ENCODE data around the gene TPMT. TPM values are rescaled to one million over a fixed set of nuclear protein-coding genes. Genes with fewer than 3 reads are reported as not detected.

TPMT gene
- total RNA-seq, 1 experiment from 2014 or later, result 11.0 TPM

GRCh38 chr6:18078866-18079265, 76.0 kb downstream of the TPMT start:
- Mint-ChIP-seq H3K27ac (ENCODE audit: unreplicated experiment) (no peak overlapping the region), H3K4me3 (ENCODE audit: unreplicated experiment) (no peak overlapping the region), H3K36me3 (ENCODE audit: insufficient read depth, unreplicated experiment) (no peaks in the 10 kb centered on the region), H3K9me3 (ENCODE audit: unreplicated experiment) (peaks cover 25% of the 10 kb centered on the region), H3K4me1 (ENCODE audit: low read depth, unreplicated experiment) (peaks cover 7% of the 10 kb centered on the region), H3K27me3 (ENCODE audit: insufficient read depth, unreplicated experiment) (no peaks in the 10 kb centered on the region)
- DNase-seq, result no peak
- no peak for TF ChIP-seq CTCF (IDR thresholded peaks at IDR 0.05; ENCODE audit: insufficient read depth in 1 of 2, low read depth in 1 of 2, low read length in 1 of 2, severe bottlenecking in 1 of 2, unreplicated experiment in 1 of 2)
- no peaks in the 10 kb centered on the region for H3K9me3 ChIP-seq
- ChIA-PET CTCF (no interaction called here), POLR2A (no interaction called here)
- no TSS peak for BruUV-seq (replicated peaks)
- intact Hi-C loops (cut with micrococcal nuclease; ENCODE audit: unreplicated experiment), result no loop called here
- H3K4me3 ChIP-seq (ENCODE audit: low read depth, low read length), result no peak overlapping the region
- H3K27me3 ChIP-seq (replicated peaks; ENCODE audit: control insufficient read depth, insufficient read depth, low read length), result no peaks in the 10 kb centered on the region
- no peaks in the 10 kb centered on the region for H3K36me3 ChIP-seq (ENCODE audit: control insufficient read depth, insufficient read depth, low read length)
- H3K4me1 ChIP-seq, result no peaks in the 10 kb centered on the region

Other genes starting within 250 kb of the TPMT start
- gene KIF13A, start 167.4 kb downstream of the TPMT start, total RNA-seq (2022), result 13.8 and 14.0 TPM in 2 replicates
- gene NHLRC1, start 32.4 kb downstream of the TPMT start, total RNA-seq (2022), result 1.6 and 2.1 TPM in 2 replicates
- gene KDM1B, start 345 bp upstream of the TPMT start, total RNA-seq (2022), result 9.5 and 10.6 TPM in 2 replicates
- 170 and 171 TPM in 2 replicates for gene DEK, start 109.5 kb upstream of the TPMT start, total RNA-seq (2022)
- 0.39 TPM in 2 replicates for gene RNF144B, start 232.3 kb upstream of the TPMT start, total RNA-seq (2022)

Measured in Caco-2 (cell line).